IMR-90 (cell line): Measurements from ENCODE around the gene ZMIZ1. TPM values are rescaled to one million over a fixed set of nuclear protein-coding genes. Genes with fewer than 3 reads are reported as not detected.

ENCODE experiments used
- ATAC-seq: fragments of 200-7000 bp; cut with Tn5 transposase; 2 replicates; pipeline ENCODE4 v1.9.1; 2020; ENCODE audit warnings: low read depth, mild to moderate bottlenecking, moderate library complexity
- BruUV-seq: library from RNA; stranded (reverse); fragments of 400-500 nt; replicated peaks from 2 replicates; lab custom pipeline; 2021; lab: Mats Ljungman, UMichigan
- CTCF ChIA-PET: fragments of 300-600 bp; formaldehyde crosslinking; extraction: SDS; loops from one replicate; lab custom pipeline; 2021; ENCODE audit warnings: antibody characterized with exemption; lab: Yijun Ruan, JAX
- POLR2A ChIA-PET: fragments of 300-600 bp; sonication (Branson Sonifier 250); formaldehyde crosslinking; loops from one replicate; lab custom pipeline; 2022; ENCODE audit warnings: antibody characterized with exemption; ENCODE audit not compliant: unreplicated experiment; lab: Charles Lee
- DNase-seq: peaks from one replicate; pipeline ENCODE4 v3.0.0; 2013
- H2AFZ ChIP-seq: replicated peaks from 2 replicates; pipeline ENCODE3; 2013; ENCODE audit warnings: low read length, mild to moderate bottlenecking; ENCODE audit not compliant: poor library complexity
- H2AK5ac ChIP-seq: 2 replicates; pipeline ENCODE4 v1.6.1; 2013; ENCODE audit warnings: low read depth, low read length, inconsistent platforms
- H2AK9ac ChIP-seq: replicated peaks from 2 replicates; pipeline ENCODE3; 2013; ENCODE audit warnings: mild to moderate bottlenecking, low read depth, low read length, moderate library complexity; ENCODE audit not compliant: poor library complexity
- H2BK120ac ChIP-seq: 2 replicates; pipeline ENCODE4 v1.6.1; 2013; ENCODE audit warnings: low read depth, low read length, inconsistent platforms
- H2BK15ac ChIP-seq: 3 replicates; pipeline ENCODE4 v1.6.1; 2013; ENCODE audit warnings: low read depth, low read length, inconsistent platforms
- H2BK20ac ChIP-seq: 2 replicates; pipeline ENCODE4 v1.6.1; 2013; ENCODE audit warnings: low read depth, mild to moderate bottlenecking, inconsistent platforms, low read length, moderate library complexity
- H2BK5ac ChIP-seq: 2 replicates; pipeline ENCODE4 v1.6.1; 2013; ENCODE audit warnings: mild to moderate bottlenecking, low read depth, low read length, inconsistent platforms; ENCODE audit not compliant: poor library complexity, severe bottlenecking
- H3K14ac ChIP-seq: replicated peaks from 2 replicates; pipeline ENCODE4 v1.6.1; 2013; ENCODE audit warnings: low read depth, low read length, inconsistent platforms
- H3K18ac ChIP-seq: 2 replicates; pipeline ENCODE4 v1.6.1; 2013; ENCODE audit warnings: low read depth, low read length, control low read depth
- H3K23ac ChIP-seq: 2 replicates; pipeline ENCODE4 v1.6.1; 2013; ENCODE audit warnings: low read depth, low read length, inconsistent platforms
- H3K27ac ChIP-seq: 2 replicates; pipeline ENCODE4 v1.5.1; 2013; ENCODE audit warnings: mild to moderate bottlenecking, control low read depth, low read length; ENCODE audit not compliant: insufficient read depth
- H3K27me3 ChIP-seq: 2 replicates; pipeline ENCODE4 v1.6.1; 2013; ENCODE audit warnings: low read length; ENCODE audit not compliant: control insufficient read depth, insufficient read depth
- H3K36me3 ChIP-seq: 2 replicates; pipeline ENCODE4 v1.6.1; 2013; ENCODE audit warnings: low read length, mixed read lengths; ENCODE audit not compliant: control insufficient read depth, insufficient read depth
- H3K4ac ChIP-seq: 2 replicates; pipeline ENCODE4 v1.6.1; 2013; ENCODE audit warnings: low read depth, low read length, inconsistent platforms
- H3K4me1 ChIP-seq: 2 replicates; pipeline ENCODE4 v1.6.1; 2013; ENCODE audit warnings: low read length, mixed read lengths; ENCODE audit not compliant: control insufficient read depth, insufficient read depth
- H3K4me2 ChIP-seq: 2 replicates; pipeline ENCODE4 v1.6.1; 2013; ENCODE audit warnings: low read depth, mild to moderate bottlenecking, control low read depth, low read length, moderate library complexity
- H3K4me3 ChIP-seq: 2 replicates; pipeline ENCODE4 v1.5.1; 2013; ENCODE audit warnings: low read depth, mild to moderate bottlenecking, control low read depth, low read length, moderate library complexity; ENCODE audit not compliant: insufficient read depth
- H3K56ac ChIP-seq: 2 replicates; pipeline ENCODE4 v1.6.1; 2013; ENCODE audit warnings: low read length, inconsistent platforms; ENCODE audit not compliant: insufficient read depth; ENCODE audit errors: extremely low read depth
- H3K79me1 ChIP-seq, 2 experiments: 2 replicates each; pipeline ENCODE4 v1.6.1; 2013; ENCODE audit warnings: low read length in 2 of 2, inconsistent platforms in 1 of 2, low read depth in 1 of 2
- H3K9ac ChIP-seq: 2 replicates; pipeline ENCODE4 v1.6.1; 2013; ENCODE audit warnings: low read depth, low read length, control low read depth
- H3K9me1 ChIP-seq: 2 replicates; pipeline ENCODE4 v1.6.1; 2013; ENCODE audit warnings: low read length, inconsistent platforms; ENCODE audit not compliant: insufficient read depth
- H3K9me3 ChIP-seq: 2 replicates; pipeline ENCODE4 v1.6.1; 2013; ENCODE audit warnings: low read length; ENCODE audit not compliant: control insufficient read depth, insufficient read depth
- H4K20me1 ChIP-seq: 2 replicates; pipeline ENCODE4 v1.6.1; 2013; ENCODE audit warnings: low read length, inconsistent platforms; ENCODE audit not compliant: insufficient read depth
- H4K5ac ChIP-seq: 2 replicates; pipeline ENCODE4 v1.6.1; 2013; ENCODE audit warnings: mild to moderate bottlenecking, low read depth, low read length, control low read depth
- H4K8ac ChIP-seq, 2 experiments: 2 replicates each; pipeline ENCODE4 v1.6.1; 2013; ENCODE audit warnings: low read depth in 2 of 2, low read length in 2 of 2, control low read depth in 1 of 2, inconsistent platforms in 1 of 2
- H4K91ac ChIP-seq: 2 replicates; pipeline ENCODE4 v1.6.1; 2013; ENCODE audit warnings: low read depth, low read length, inconsistent platforms; ENCODE audit not compliant: insufficient read depth
- CEBPB ChIP-seq: IDR thresholded peaks from 2 replicates; pipeline ENCODE4 v1.6.1; 2012; ENCODE audit warnings: low read depth, low read length, improper control_type of control experiment
- ELK1 ChIP-seq: fragments of 150-350 bp; IDR thresholded peaks from 2 replicates; pipeline ENCODE4 v1.6.1; 2016; ENCODE audit warnings: low read depth, mild to moderate bottlenecking, low read length, moderate library complexity, borderline replicate concordance
- MAFK ChIP-seq: IDR thresholded peaks from 2 replicates; pipeline ENCODE4 v1.6.1; 2012; ENCODE audit warnings: low read depth, low read length, improper control_type of control experiment
- MXI1 ChIP-seq: IDR thresholded peaks from 2 replicates; pipeline ENCODE4 v1.6.1; 2012; ENCODE audit warnings: low read depth, mild to moderate bottlenecking, low read length, moderate library complexity, borderline replicate concordance
- NFE2L2 ChIP-seq: fragments of 150-350 bp; IDR thresholded peaks from 2 replicates; pipeline ENCODE4 v1.6.1; 2016; ENCODE audit warnings: low read depth, mild to moderate bottlenecking, low read length
- POLR2A ChIP-seq: IDR thresholded peaks from 2 replicates; pipeline ENCODE4 v1.6.1; 2012; ENCODE audit warnings: mild to moderate bottlenecking, low read depth, low read length
- SMC3 ChIP-seq: fragments of 150-350 bp; IDR thresholded peaks from 2 replicates; pipeline ENCODE4 v1.6.1; 2016; ENCODE audit warnings: low read depth, mild to moderate bottlenecking, antibody characterized with exemption, low read length, moderate library complexity
- WGBS, 2 experiments: methylation state at CpG; one replicate each; pipeline versions ENCODE4 v1.1.5 to v1.1.7; 2013; ENCODE audit warnings: missing lambda C conversion rate in 2 of 2; ENCODE audit not compliant: insufficient read length in 1 of 2; ENCODE audit errors: extremely low coverage in 2 of 2; 5-methylcytosine and 5-hydroxymethylcytosine counted together
- dilution Hi-C: fragments of 300-500 bp; cut with HindIII; formaldehyde crosslinking; loops from one replicate; pipeline ENCODE4 v1.14.3; 2018; ENCODE audit warnings: low sequenced_read_pairs; ENCODE audit not compliant: unreplicated experiment
- in situ Hi-C: fragments of 300-500 bp; cut with MboI; formaldehyde crosslinking; loops from 3 replicates; pipeline ENCODE4 v1.14.3; 2019; ENCODE audit warnings: low sequenced_read_pairs, inconsistent platforms, mixed read lengths
- intact Hi-C: fragments of 100-400 bp; cut with micrococcal nuclease; formaldehyde crosslinking; loops from 2 replicates; pipeline ENCODE4 v1.10.0; 2022
- polyA plus RNA-seq, 3 experiments: library from polyadenylated mRNA; depleted of rRNA; stranded (reverse); fragments of >200 nt; gene quantifications; 2 replicates each; pipeline ENCODE4 v1.2.3, GENCODE V29; 2012; ENCODE audit warnings: low replicate concordance in 1 of 3
- total RNA-seq: library from RNA; depleted of rRNA; stranded (reverse); fragments of >200 nt; gene quantifications from 2 replicates; pipeline ENCODE4 v1.2.3, GENCODE V29; 2012

Gene ZMIZ1
- total and polyA plus RNA-seq, 2 of the 4 experiments (the other 2 are of a cell fraction), result 6.6 to 48.7 TPM

- no peak overlapping the region for H2AFZ ChIP-seq
- no TSS peak for BruUV-seq
- ChIA-PET POLR2A (no interaction called here), CTCF (no interaction called here)
- no peak overlapping the region for H3K56ac ChIP-seq
- no peak overlapping the region for H3K9ac ChIP-seq
- H3K27me3 ChIP-seq, result no peaks in the 10 kb centered on the region
- H3K4me1 ChIP-seq, result no peaks in the 10 kb centered on the region
- H4K20me1 ChIP-seq, result peaks cover 37% of the 10 kb centered on the region
- H3K9me1 ChIP-seq, result peaks cover 6% of the 10 kb centered on the region
- DNase-seq (no peak), ATAC-seq (no peak)
- H3K27ac ChIP-seq, result no peak overlapping the region
- H2AK5ac ChIP-seq, result no peak overlapping the region
- 100% methylated on average over 1 of the region's 6 CpGs; no CpG with 5 or more reads in 1 of the 2 experiments for WGBS, 2 experiments
- TF ChIP-seq POLR2A, result no peak; the same call in 1 of the 2 replicates
- TF ChIP-seq CEBPB, result no peak
- TF ChIP-seq MXI1, result no peak
- TF ChIP-seq ELK1, result no peak
- TF ChIP-seq NFE2L2, result no peak
- no peak for TF ChIP-seq SMC3
- no peak for TF ChIP-seq MAFK
- H2BK5ac ChIP-seq, result no peak overlapping the region
- H4K5ac ChIP-seq, result no peak overlapping the region
- no peak overlapping the region for H4K91ac ChIP-seq
- no peak overlapping the region for H3K14ac ChIP-seq
- dilution Hi-C loops, result no loop called here
- no peak overlapping the region for H3K4me2 ChIP-seq
- H2AK9ac ChIP-seq, result no peak overlapping the region
- H2BK20ac ChIP-seq, result no peak overlapping the region
- intact Hi-C loops, result no loop called here
- no peak overlapping the region for H3K23ac ChIP-seq
- peaks cover 52% of the 10 kb centered on the region for H3K36me3 ChIP-seq
- no peak overlapping the region for H3K4me3 ChIP-seq
- no peak overlapping the region for H2BK15ac ChIP-seq
- H3K4ac ChIP-seq, result no peak overlapping the region
- peaks cover 13 to 46% of the 10 kb centered on the region in 2 experiments for H3K79me1 ChIP-seq
- in situ Hi-C loops, result no loop called here
- no peaks in the 10 kb centered on the region for H3K9me3 ChIP-seq
- no peak overlapping the region for H3K18ac ChIP-seq
- H4K8ac ChIP-seq, result no peak overlapping the region
- no peak overlapping the region for H2BK120ac ChIP-seq
Measured at GRCh38 chr10:79355420-79356017, 286.8 kb downstream of the ZMIZ1 start.
